SK-N-SH treated with all-trans-retinoic acid at 6 μM for 48 hours (cell line): ENCODE results near the gene G3BP2.

Source experiments
- ATAC-seq: fragments of 200-7000 bp; cut with Tn5 transposase; 3 replicates; pipeline ENCODE4 v1.9.1; 2020; ENCODE audit warnings: mild to moderate bottlenecking, moderate library complexity
- ARNTL ChIP-seq: fragments of 450-650 bp; formaldehyde crosslinking; IDR thresholded peaks from 2 replicates; pipeline ENCODE4 v1.5.0; 2020; ENCODE audit warnings: low read depth, mild to moderate bottlenecking, moderate library complexity, borderline replicate concordance
- BACH2 ChIP-seq: fragments of 250-450 bp; sonication (Bioruptor Pico); IDR thresholded peaks from 2 replicates; pipeline ENCODE4 v1.9.0; 2021; ENCODE audit warnings: mild to moderate bottlenecking, borderline replicate concordance
- CSDC2 ChIP-seq: fragments of 250-450 bp; sonication (Bioruptor Pico); IDR thresholded peaks from 2 replicates; pipeline ENCODE4 v1.5.0; 2020; ENCODE audit warnings: mild to moderate bottlenecking, moderate library complexity
- ESRRG ChIP-seq: fragments of 250-450 bp; sonication (Bioruptor Pico); IDR thresholded peaks from 2 replicates; pipeline ENCODE4 v1.6.1; 2021; ENCODE audit warnings: mild to moderate bottlenecking
- GLIS3 ChIP-seq: fragments of 250-450 bp; sonication (Bioruptor Pico); IDR thresholded peaks from 2 replicates; pipeline ENCODE4 v1.5.0; 2020; ENCODE audit warnings: mild to moderate bottlenecking, moderate library complexity
- ISL1 ChIP-seq: fragments of 250-450 bp; sonication (Bioruptor Pico); IDR thresholded peaks from 2 replicates; pipeline ENCODE4 v2.1.2; 2022; ENCODE audit warnings: mild to moderate bottlenecking, moderate library complexity
- OSR1 ChIP-seq: fragments of 250-450 bp; sonication (Bioruptor Pico); IDR thresholded peaks from 2 replicates; pipeline ENCODE4 v1.8.0; 2022; ENCODE audit warnings: moderate library complexity, mild to moderate bottlenecking, inconsistent platforms
- PPARA ChIP-seq: fragments of 250-450 bp; sonication (Bioruptor Pico); IDR thresholded peaks from 2 replicates; pipeline ENCODE4 v1.5.0; 2020; ENCODE audit warnings: mild to moderate bottlenecking, borderline replicate concordance
- RARB ChIP-seq: fragments of 250-450 bp; sonication (Bioruptor Pico); IDR thresholded peaks from 2 replicates; pipeline ENCODE4 v1.8.0; 2021; ENCODE audit warnings: mild to moderate bottlenecking, moderate library complexity
- SNAI2 ChIP-seq: fragments of 250-450 bp; sonication (Bioruptor Pico); IDR thresholded peaks from 2 replicates; pipeline ENCODE4 v1.5.0; 2020; ENCODE audit warnings: mild to moderate bottlenecking, moderate library complexity
- TCF4 ChIP-seq: fragments of 250-450 bp; sonication (Bioruptor Pico); IDR thresholded peaks from 2 replicates; pipeline ENCODE4 v1.8.0; 2021; ENCODE audit warnings: mild to moderate bottlenecking, moderate library complexity, borderline replicate concordance
- TOX ChIP-seq: fragments of 250-450 bp; sonication (Bioruptor Pico); IDR thresholded peaks from 2 replicates; pipeline ENCODE4 v1.8.0; 2021; ENCODE audit warnings: mild to moderate bottlenecking, moderate library complexity, borderline replicate concordance
- ZC3H10 ChIP-seq: fragments of 250-450 bp; sonication (Bioruptor Pico); IDR thresholded peaks from 2 replicates; pipeline ENCODE4 v1.5.1; 2021; ENCODE audit warnings: mild to moderate bottlenecking, moderate library complexity
- ZFP3 ChIP-seq: fragments of 250-450 bp; sonication (Bioruptor Pico); IDR thresholded peaks from 2 replicates; pipeline ENCODE4 v1.5.0; 2020; ENCODE audit warnings: mild to moderate bottlenecking, moderate library complexity
- ZFP30 ChIP-seq: fragments of 450-650 bp; formaldehyde crosslinking; IDR thresholded peaks from 2 replicates; pipeline ENCODE4 v1.5.0; 2022; ENCODE audit warnings: mild to moderate bottlenecking, moderate library complexity
- ZNF565 ChIP-seq: fragments of 450-650 bp; formaldehyde crosslinking; conservative IDR thresholded peaks from 2 replicates; pipeline ENCODE4 v1.5.0; 2020; ENCODE audit warnings: low read depth, mild to moderate bottlenecking, moderate library complexity
- ZNF8 ChIP-seq: fragments of 450-650 bp; formaldehyde crosslinking; IDR thresholded peaks from 2 replicates; pipeline ENCODE4 v1.5.0; 2020; ENCODE audit warnings: mild to moderate bottlenecking, moderate library complexity
- TF ChIP-seq, protein P1 (sequence below): fragments of 250-450 bp; sonication (Bioruptor Pico); IDR thresholded peaks from 2 replicates; pipeline ENCODE4 v1.5.1; 2021; ENCODE audit warnings: mild to moderate bottlenecking, moderate library complexity
- TF ChIP-seq, protein P2 (sequence below): fragments of 250-450 bp; sonication (Bioruptor Pico); IDR thresholded peaks from 2 replicates; pipeline ENCODE4 v1.5.1; 2020; ENCODE audit warnings: low read depth, mild to moderate bottlenecking, moderate library complexity
- TF ChIP-seq, protein P3 (sequence below): fragments of 250-450 bp; sonication (Bioruptor Pico); IDR thresholded peaks from 2 replicates; pipeline ENCODE4 v1.5.0; 2020; ENCODE audit warnings: mild to moderate bottlenecking, moderate library complexity
- TF ChIP-seq, protein P4 (sequence below): fragments of 250-450 bp; sonication (Bioruptor Pico); IDR thresholded peaks from 2 replicates; pipeline ENCODE4 v1.8.0; 2021; ENCODE audit warnings: low read depth, mild to moderate bottlenecking, moderate library complexity, borderline replicate concordance

The G3BP2 gene

DNA sequence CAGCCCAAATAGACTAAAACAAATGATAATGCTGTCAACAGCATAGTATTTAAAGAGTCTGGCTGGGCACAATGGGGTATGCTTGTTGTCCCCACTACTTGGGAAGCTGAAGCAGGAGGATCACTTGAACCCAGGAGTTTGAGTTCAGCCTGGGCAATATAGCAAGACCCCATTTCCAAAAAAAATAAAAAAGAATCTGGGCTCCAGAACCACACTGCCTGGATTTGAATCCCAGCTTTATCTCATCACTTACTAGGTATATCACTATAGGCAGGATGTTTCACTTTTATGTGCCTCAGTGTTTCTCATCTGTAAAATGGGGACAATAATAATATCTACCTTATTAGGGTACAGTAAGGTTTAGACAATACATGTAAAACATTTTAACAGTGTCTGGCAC, 5.3 kb upstream of the G3BP2 start:
- TF ChIP-seq TCF4 (CRISPR knock-in tag), result no peak
- no peak for TF ChIP-seq ISL1 (CRISPR knock-in tag)
- TF ChIP-seq ESRRG (CRISPR knock-in tag), result no peak
- TF ChIP-seq, all 23 proteins: peak for 0
- ATAC-seq, result no peak

DNA sequence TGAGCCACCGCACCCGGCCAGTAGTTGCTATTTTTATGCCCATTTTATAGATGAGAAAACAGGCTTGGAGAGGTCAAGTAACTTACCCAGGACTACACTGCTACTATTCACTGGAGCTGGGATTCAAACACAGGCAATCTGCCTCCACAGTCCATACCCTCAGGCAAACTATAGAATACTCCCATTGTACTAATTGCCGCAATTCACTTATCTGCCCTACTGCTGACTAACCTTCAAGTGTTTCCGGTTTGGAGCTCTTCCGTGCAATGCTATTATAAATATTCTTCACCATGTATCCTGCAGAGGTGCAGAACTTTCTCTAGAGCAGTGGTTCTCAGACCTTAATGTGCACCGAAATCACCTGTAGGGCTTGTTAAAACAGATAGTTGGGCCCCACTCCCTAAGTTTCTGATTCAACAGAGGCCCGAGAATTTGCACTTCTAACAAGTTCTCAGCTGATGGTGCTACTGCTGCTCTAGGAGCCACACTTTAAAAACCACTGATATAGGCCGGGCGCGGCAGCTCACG, 1.9 kb upstream of the G3BP2 start:
- TF ChIP-seq, protein P1, sequence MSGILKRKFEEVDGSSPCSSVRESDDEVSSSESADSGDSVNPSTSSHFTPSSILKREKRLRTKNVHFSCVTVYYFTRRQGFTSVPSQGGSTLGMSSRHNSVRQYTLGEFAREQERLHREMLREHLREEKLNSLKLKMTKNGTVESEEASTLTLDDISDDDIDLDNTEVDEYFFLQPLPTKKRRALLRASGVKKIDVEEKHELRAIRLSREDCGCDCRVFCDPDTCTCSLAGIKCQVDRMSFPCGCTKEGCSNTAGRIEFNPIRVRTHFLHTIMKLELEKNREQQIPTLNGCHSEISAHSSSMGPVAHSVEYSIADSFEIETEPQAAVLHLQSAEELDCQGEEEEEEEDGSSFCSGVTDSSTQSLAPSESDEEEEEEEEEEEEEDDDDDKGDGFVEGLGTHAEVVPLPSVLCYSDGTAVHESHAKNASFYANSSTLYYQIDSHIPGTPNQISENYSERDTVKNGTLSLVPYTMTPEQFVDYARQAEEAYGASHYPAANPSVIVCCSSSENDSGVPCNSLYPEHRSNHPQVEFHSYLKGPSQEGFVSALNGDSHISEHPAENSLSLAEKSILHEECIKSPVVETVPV (CRISPR knock-in tag), result no peak
- TF ChIP-seq ZNF565, result no peak
- no peak for TF ChIP-seq ZC3H10
- no peak for ATAC-seq

DNA sequence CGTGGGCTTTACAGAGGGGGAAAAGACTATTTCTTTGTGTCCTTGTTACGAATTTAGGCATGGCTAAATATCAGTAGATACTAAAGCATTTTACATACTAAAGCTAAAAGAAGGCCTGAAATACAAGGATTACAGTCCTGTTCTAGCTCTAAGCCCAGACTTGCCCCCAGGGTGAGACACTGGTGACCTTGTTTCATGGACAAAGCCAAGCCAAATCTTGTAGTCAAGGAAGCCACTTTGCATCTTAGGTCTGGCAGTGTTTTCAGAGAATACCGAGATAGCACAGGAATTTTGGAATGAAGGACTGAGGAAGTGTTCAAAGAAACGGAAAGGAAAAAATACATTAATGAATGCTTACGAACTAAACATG, 733 bp upstream of the G3BP2 start:
- ATAC-seq, result no peak
- TF ChIP-seq, protein P2, sequence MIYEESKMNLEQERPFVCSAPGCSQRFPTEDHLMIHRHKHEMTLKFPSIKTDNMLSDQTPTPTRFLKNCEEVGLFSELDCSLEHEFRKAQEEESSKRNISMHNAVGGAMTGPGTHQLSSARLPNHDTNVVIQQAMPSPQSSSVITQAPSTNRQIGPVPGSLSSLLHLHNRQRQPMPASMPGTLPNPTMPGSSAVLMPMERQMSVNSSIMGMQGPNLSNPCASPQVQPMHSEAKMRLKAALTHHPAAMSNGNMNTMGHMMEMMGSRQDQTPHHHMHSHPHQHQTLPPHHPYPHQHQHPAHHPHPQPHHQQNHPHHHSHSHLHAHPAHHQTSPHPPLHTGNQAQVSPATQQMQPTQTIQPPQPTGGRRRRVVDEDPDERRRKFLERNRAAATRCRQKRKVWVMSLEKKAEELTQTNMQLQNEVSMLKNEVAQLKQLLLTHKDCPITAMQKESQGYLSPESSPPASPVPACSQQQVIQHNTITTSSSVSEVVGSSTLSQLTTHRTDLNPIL, result no peak
- no peak for TF ChIP-seq ARNTL
- no peak for TF ChIP-seq ZNF8 (CRISPR knock-in tag)
- TF ChIP-seq GLIS3 (CRISPR knock-in tag), result no peak
- no peak for TF ChIP-seq TOX (CRISPR knock-in tag)
- TF ChIP-seq ZFP30, result no peak
- TF ChIP-seq CSDC2, result no peak
- no peak for TF ChIP-seq PPARA
- no peak for TF ChIP-seq BACH2 (CRISPR knock-in tag)
- no peak for TF ChIP-seq OSR1 (CRISPR knock-in tag)

DNA sequence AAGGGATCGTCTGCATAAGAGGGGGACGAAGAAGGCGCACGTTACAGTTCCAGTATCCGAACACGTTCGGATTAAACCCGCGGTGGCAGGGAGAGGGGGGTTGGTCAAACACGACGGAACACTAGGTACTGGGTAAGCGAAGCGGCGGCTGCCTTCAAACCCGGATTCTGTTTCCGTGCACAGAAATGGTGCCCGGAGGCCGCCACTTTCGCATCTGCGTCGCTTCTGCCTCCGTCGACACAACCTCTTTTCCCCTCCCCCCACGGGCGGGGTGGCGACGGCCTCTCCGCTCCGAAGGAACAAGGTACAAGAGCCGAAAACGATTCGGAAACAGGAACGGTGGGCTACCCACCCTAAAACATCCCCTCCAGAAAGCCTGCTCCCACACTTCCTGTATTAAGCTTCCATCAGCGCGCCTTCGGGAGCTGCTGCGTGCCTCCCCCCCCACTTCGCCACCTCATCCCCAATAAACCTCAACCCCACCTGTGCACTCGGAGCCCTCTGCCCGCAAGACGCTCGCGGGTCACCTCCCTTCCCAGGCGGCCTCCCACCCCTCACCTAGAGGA, 667 bp downstream of the G3BP2 start:
- TF ChIP-seq OSR1 (CRISPR knock-in tag) (no peak), ZNF565 (no peak), PPARA (no peak), ARNTL (no peak)
- TF ChIP-seq, protein P2, result no peak
- peak; percentile 45 for ATAC-seq

DNA sequence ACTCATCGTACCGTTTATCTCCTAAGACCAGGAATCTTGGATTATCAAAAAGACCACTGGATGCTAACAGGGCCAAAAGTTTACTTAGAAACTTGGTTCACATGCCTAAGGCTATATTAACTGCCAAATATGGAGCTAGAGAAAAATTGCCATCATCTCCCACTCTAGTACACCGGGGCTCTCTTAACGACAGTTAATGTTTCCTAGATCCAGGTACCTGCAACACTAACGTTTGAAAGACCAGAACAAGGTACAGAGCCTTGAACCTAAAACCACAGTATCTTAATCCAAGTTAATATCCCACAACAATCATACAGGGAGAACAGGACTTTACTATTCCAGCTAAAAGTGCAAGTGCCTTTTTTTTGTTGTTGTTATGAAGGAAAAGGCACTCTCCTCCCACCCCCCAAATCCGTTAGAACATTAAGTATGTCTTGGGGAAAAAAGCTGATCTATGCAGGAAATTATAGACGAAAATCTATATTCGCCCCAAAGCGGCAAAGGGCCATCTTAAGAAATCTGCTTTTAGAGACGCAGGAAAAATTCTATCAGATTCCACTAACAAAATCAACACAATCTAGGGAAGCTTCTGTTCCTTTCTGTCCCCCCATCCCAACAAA, 1.3 kb downstream of the G3BP2 start:
- no peak for ATAC-seq
- no peak for TF ChIP-seq SNAI2 (CRISPR knock-in tag)
- TF ChIP-seq, protein P2, result no peak
- no peak for TF ChIP-seq ZFP3 (CRISPR knock-in tag)
- TF ChIP-seq ARNTL, result no peak
- no peak for TF ChIP-seq OSR1 (CRISPR knock-in tag)
- TF ChIP-seq, protein P3, sequence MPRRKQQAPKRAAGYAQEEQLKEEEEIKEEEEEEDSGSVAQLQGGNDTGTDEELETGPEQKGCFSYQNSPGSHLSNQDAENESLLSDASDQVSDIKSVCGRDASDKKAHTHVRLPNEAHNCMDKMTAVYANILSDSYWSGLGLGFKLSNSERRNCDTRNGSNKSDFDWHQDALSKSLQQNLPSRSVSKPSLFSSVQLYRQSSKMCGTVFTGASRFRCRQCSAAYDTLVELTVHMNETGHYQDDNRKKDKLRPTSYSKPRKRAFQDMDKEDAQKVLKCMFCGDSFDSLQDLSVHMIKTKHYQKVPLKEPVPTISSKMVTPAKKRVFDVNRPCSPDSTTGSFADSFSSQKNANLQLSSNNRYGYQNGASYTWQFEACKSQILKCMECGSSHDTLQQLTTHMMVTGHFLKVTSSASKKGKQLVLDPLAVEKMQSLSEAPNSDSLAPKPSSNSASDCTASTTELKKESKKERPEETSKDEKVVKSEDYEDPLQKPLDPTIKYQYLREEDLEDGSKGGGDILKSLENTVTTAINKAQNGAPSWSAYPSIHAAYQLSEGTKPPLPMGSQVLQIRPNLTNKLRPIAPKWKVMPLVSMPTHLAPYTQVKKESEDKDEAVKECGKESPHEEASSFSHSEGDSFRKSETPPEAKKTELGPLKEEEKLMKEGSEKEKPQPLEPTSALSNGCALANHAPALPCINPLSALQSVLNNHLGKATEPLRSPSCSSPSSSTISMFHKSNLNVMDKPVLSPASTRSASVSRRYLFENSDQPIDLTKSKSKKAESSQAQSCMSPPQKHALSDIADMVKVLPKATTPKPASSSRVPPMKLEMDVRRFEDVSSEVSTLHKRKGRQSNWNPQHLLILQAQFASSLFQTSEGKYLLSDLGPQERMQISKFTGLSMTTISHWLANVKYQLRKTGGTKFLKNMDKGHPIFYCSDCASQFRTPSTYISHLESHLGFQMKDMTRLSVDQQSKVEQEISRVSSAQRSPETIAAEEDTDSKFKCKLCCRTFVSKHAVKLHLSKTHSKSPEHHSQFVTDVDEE (CRISPR knock-in tag), result no peak
- TF ChIP-seq ESRRG (CRISPR knock-in tag), result no peak
- TF ChIP-seq GLIS3 (CRISPR knock-in tag), result no peak
- no peak for TF ChIP-seq CSDC2
- no peak for TF ChIP-seq ZNF565
- no peak for TF ChIP-seq ZC3H10
- TF ChIP-seq, protein P1 (CRISPR knock-in tag), result no peak
- TF ChIP-seq RARB (CRISPR knock-in tag), result no peak
- TF ChIP-seq ISL1 (CRISPR knock-in tag), result no peak
- no peak for TF ChIP-seq TCF4 (CRISPR knock-in tag)
- TF ChIP-seq PPARA, result no peak
- TF ChIP-seq, protein P4, sequence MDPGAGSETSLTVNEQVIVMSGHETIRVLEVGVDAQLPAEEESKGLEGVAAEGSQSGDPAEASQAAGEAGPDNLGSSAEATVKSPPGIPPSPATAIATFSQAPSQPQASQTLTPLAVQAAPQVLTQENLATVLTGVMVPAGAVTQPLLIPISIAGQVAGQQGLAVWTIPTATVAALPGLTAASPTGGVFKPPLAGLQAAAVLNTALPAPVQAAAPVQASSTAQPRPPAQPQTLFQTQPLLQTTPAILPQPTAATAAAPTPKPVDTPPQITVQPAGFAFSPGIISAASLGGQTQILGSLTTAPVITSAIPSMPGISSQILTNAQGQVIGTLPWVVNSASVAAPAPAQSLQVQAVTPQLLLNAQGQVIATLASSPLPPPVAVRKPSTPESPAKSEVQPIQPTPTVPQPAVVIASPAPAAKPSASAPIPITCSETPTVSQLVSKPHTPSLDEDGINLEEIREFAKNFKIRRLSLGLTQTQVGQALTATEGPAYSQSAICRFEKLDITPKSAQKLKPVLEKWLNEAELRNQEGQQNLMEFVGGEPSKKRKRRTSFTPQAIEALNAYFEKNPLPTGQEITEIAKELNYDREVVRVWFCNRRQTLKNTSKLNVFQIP, result no peak
